ENCODE measurements around the gene PPFIA4. TPM values are rescaled to one million over a fixed set of nuclear protein-coding genes. Genes with fewer than 3 reads are reported as not detected.

PPFIA4 gene
- total and polyA plus RNA-seq, 8 donors: 0.09 to 0.82 (median 0.36) TPM

DNA sequence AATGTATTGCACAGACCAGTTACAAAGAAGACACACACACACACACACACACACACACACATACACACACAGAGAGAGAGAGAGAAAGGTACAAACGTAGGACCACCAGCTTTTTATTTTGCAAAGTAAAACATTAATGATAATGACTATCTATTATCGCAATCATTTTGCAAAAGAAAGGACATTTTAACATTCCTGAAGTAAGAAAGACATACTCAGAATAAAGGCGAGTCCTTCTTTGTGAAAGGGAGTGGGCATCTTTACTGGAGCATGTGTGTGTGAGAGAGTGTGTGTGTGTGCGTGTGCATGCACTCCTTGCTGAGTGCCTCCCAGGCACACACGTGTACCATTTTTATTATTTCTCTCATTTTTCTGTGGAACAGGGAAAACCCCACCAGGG, 28.4 kb downstream of the PPFIA4 start:
- DNase-seq (no peak), FAIRE-seq (no peak), ATAC-seq (no peak)
- Histone ChIP-seq H3K9me3 (no peaks in the 10 kb centered on the region), H3K36me3 (no peaks in the 10 kb centered on the region), H3K27me3 (no peaks in the 10 kb centered on the region), H3K4me3 (no peak overlapping the region), H3K27ac (no peak overlapping the region), H3K4me1 (no peaks in the 10 kb centered on the region)
- TF ChIP-seq, protein P1, sequence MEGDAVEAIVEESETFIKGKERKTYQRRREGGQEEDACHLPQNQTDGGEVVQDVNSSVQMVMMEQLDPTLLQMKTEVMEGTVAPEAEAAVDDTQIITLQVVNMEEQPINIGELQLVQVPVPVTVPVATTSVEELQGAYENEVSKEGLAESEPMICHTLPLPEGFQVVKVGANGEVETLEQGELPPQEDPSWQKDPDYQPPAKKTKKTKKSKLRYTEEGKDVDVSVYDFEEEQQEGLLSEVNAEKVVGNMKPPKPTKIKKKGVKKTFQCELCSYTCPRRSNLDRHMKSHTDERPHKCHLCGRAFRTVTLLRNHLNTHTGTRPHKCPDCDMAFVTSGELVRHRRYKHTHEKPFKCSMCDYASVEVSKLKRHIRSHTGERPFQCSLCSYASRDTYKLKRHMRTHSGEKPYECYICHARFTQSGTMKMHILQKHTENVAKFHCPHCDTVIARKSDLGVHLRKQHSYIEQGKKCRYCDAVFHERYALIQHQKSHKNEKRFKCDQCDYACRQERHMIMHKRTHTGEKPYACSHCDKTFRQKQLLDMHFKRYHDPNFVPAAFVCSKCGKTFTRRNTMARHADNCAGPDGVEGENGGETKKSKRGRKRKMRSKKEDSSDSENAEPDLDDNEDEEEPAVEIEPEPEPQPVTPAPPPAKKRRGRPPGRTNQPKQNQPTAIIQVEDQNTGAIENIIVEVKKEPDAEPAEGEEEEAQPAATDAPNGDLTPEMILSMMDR (IDR thresholded peaks at IDR 0.05): no peak
- 65 to 67% methylated on average over 5 of the region's 5 CpGs for WGBS, 2 donors
- intact Hi-C loops (cut with DNase I): no loop called here

DNA sequence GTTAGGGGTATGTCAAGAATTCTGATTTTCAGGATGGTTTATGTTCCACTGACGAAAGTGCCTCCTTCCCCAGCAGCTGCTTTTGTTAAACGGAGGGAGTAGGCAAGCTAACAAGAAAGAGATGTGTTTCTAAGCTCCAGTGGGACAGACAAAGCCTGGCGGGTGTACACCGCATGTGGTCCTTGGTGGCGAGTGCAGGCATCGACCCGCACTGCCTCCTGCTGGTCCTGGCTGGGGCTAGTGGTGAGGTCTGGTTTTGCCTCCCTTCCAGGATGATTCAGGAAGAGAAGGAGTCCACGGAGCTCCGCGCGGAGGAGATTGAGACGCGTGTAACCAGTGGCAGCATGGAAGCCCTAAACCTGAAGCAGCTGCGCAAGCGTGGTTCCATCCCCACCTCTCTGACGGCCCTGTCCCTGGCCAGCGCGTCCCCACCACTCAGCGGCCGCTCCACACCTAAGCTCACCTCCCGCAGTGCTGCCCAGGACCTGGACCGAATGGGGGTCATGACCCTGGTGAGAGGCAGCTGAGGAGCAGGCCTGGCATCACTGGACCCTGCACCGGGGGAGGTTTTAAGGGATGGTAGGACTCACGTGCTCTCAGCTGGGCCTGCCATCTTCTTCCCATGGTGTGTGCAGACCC, 29.0 kb downstream of the PPFIA4 start:
- FAIRE-seq: no peak
- Histone ChIP-seq H3K36me3 (no peaks in the 10 kb centered on the region), H3K4me3 (no peak overlapping the region), H3K27me3 (no peaks in the 10 kb centered on the region), H3K27ac (no peak overlapping the region), H3K4me1 (no peaks in the 10 kb centered on the region), H3K9me3 (no peaks in the 10 kb centered on the region)
- DNase-seq: no peak
- TF ChIP-seq, protein P1 (IDR thresholded peaks at IDR 0.05): no peak
- no peak for ATAC-seq
- intact Hi-C loops (cut with DNase I): no loop called here
- WGBS, 2 donors: 82 to 83% methylated on average over 23 to 24 of the region's 24 CpGs

DNA sequence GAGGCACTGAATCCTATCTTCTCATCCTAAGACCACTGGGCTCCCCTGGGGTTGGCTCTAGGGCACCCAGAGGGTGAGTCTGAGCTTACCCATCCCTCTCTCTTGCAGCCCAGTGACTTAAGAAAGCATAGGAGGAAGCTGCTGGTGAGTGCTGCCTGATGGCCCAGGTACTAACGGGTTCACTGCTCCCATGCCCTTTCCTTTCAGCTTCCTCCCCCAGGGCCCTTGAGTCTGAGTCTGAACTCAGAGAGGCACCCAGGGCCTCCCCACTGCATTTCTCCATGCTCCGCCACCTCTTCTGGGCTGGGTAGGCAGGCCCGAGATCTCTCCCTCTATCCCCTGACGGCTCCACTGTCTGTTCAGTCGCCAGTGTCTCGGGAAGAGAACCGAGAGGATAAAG, 29.7 kb downstream of the PPFIA4 start:
- 78 to 91% methylated on average over 7 of the region's 7 CpGs for WGBS, 2 donors
- Histone ChIP-seq H3K4me3 (no peak overlapping the region), H3K27ac (no peak overlapping the region), H3K9me3 (no peaks in the 10 kb centered on the region), H3K4me1 (no peaks in the 10 kb centered on the region), H3K27me3 (no peaks in the 10 kb centered on the region), H3K36me3 (no peaks in the 10 kb centered on the region)
- intact Hi-C loops (cut with DNase I): no loop called here
- ATAC-seq: no peak
- TF ChIP-seq, protein P1 (IDR thresholded peaks at IDR 0.05): no peak
- no peak for DNase-seq
- FAIRE-seq: no peak

DNA sequence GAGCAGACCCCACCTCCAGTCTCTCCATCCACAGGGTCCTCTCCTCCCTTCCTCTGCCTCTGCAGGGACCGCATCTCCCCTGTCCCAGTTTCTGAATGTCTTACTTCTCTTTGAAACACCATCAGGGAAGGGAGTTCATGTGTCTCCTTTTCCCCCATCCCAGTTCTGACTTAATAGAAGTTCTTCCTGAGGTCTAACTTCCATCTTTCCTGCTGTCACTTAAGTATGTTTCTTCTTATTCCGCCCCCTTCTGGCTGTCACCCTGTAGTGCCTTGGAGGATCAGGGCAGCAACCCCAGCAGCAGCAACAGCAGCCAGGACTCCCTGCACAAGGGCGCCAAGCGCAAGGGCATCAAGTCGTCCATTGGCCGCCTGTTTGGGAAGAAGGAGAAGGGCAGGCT, 30.2 kb downstream of the PPFIA4 start:
- Histone ChIP-seq H3K4me3 (no peak overlapping the region), H3K4me1 (no peaks in the 10 kb centered on the region), H3K27ac (no peak overlapping the region), H3K27me3 (no peaks in the 10 kb centered on the region), H3K36me3 (no peaks in the 10 kb centered on the region), H3K9me3 (no peaks in the 10 kb centered on the region)
- DNase-seq (no peak), ATAC-seq (no peak), FAIRE-seq (no peak)
- TF ChIP-seq, protein P1 (IDR thresholded peaks at IDR 0.05): no peak
- 75 to 84% methylated on average over 6 of the region's 6 CpGs for WGBS, 2 donors
- intact Hi-C loops (cut with DNase I): no loop called here

DNA sequence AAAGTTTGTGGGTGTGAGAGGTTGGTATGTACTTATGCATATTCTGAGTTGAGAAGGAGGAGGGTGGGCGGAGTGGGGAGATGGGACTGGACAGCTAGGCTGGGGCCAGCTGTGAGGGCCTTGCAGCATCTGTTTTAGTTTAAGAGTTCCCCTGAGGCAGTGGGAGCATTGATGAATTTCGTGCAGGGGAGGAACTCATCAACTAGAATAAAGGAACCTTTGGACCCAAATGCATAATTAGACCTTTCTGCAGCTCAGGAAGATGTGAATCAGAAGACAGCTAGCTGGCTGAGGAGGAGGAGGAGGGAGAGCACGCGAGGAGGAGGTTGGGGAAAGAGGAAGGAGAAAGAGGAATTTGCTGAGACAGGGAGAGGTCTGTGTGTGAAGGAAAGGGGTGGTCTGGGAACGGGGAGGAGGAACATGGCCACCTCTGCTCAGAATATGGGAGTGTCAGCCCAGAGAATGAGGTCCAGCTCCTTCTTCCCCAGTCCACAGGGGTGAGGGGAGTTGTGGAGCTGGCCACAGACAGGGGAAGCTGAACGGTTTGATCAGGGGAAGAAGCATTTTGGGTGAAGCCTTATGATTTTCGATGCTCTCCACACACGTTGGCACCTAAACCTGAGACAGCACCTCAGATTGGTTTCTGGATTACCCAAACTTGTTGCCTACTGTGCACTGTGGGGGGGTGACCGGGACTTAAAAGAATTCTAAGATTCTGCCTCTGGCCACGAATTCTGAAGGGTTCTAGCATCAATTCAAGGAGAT, 31.8 kb downstream of the PPFIA4 start:
- no peaks in the 10 kb centered on the region for H3K27me3 ChIP-seq
- intact Hi-C loops (cut with DNase I): no loop called here
- DNase-seq (no peak), ATAC-seq (peak in 1 of 4 donors; percentile 64), FAIRE-seq (no peak)
- H3K9me3 ChIP-seq: no peaks in the 10 kb centered on the region
- 40 to 43% methylated on average over 9 to 10 of the region's 10 CpGs for WGBS, 2 donors
- no peak overlapping the region for H3K27ac ChIP-seq
- TF ChIP-seq, protein P1 (IDR thresholded peaks at IDR 0.05): no peak
- no peaks in the 10 kb centered on the region for H3K4me1 ChIP-seq
- H3K36me3 ChIP-seq: no peaks in the 10 kb centered on the region
- no peak overlapping the region for H3K4me3 ChIP-seq
